ENCODE results near the gene SNX14. TPM values are rescaled to one million over a fixed set of nuclear protein-coding genes. Genes with fewer than 3 reads are reported as not detected.
"Not testable (repeated sequence)": the region's sequence is repeated elsewhere in the genome, so short reads cannot be mapped to it uniquely, and the experiment has no call there.

Gene SNX14
- total and polyA plus RNA-seq, 11 donors = 23.3 to 41.8 (median 31.8) TPM

GRCh38 chr6:85574932-85575598 lies 18.6 kb downstream of the SNX14 start:
- Histone ChIP-seq H3K36me3 (peaks cover 0 to 23% (median 20%) of the 10 kb centered on the region in 9 donors), H3K4me3 (no peak overlapping the region), H3K4me1 (peaks cover 0 to 48% (median 28%) of the 10 kb centered on the region in 12 donors), H3K9me3 (no peaks in the 10 kb centered on the region), H3K27me3 (no peaks in the 10 kb centered on the region), H3K27ac (no peak overlapping the region)
- no peak for TF ChIP-seq CTCF (IDR thresholded peaks at IDR 0.05)
- no peak for TF ChIP-seq POLR2A (IDR thresholded peaks at IDR 0.05)
- ATAC-seq = no peak
- intact Hi-C loops (cut with DNase I) = loop anchor here in 1 of 10 donors (10.0 kb wide), 1 partner anchor 100 kb away; no protein-coding TSS in a partner anchor
- no peak for DNase-seq

- no peak overlapping the region for H3K4me3 ChIP-seq
- no peaks in the 10 kb centered on the region for H3K9me3 ChIP-seq
- peaks cover 0 to 4% (median 0%) of the 10 kb centered on the region in 12 donors for H3K4me1 ChIP-seq
- no peak for ATAC-seq
- DNase-seq = no peak
- no peak for TF ChIP-seq POLR2A (IDR thresholded peaks at IDR 0.05)
- TF ChIP-seq CTCF (IDR thresholded peaks at IDR 0.05) = no peak
- H3K36me3 ChIP-seq = peaks cover 0 to 70% (median 59%) of the 10 kb centered on the region in 9 donors
- H3K27me3 ChIP-seq = no peaks in the 10 kb centered on the region
- no peak overlapping the region for H3K27ac ChIP-seq
- intact Hi-C loops (cut with DNase I) = no loop called here
These were observed 24.3 kb downstream of the SNX14 start for GRCh38 chr6:85569323-85569722.

- peaks cover 0 to 3% (median 0%) of the 10 kb centered on the region in 12 donors for H3K4me1 ChIP-seq
- DNase-seq (no peak), ATAC-seq (no peak)
- intact Hi-C loops (cut with DNase I) = no loop called here
- H3K9me3 ChIP-seq = no peaks in the 10 kb centered on the region
- 90 to 93% (median 92%) methylated on average over 6 of the region's 6 CpGs for WGBS, 4 donors
- H3K36me3 ChIP-seq = peaks cover 0 to 75% (median 64%) of the 10 kb centered on the region in 9 donors
- no peaks in the 10 kb centered on the region for H3K27me3 ChIP-seq
- H3K27ac ChIP-seq = no peak overlapping the region
- no peak overlapping the region for H3K4me3 ChIP-seq
- TF ChIP-seq POLR2A (IDR thresholded peaks at IDR 0.05) (no peak), CTCF (IDR thresholded peaks at IDR 0.05) (no peak)
These were observed 25.2 kb downstream of the SNX14 start for GRCh38 chr6:85568411-85568810.

GRCh38 chr6:85565736-85566135 lies 27.9 kb downstream of the SNX14 start:
- Histone ChIP-seq H3K36me3 (peaks cover 0 to 82% (median 71%) of the 10 kb centered on the region in 9 donors), H3K27me3 (no peaks in the 10 kb centered on the region), H3K4me1 (peaks cover 0 to 3% (median 0%) of the 10 kb centered on the region in 12 donors), H3K4me3 (no peak overlapping the region), H3K9me3 (no peaks in the 10 kb centered on the region), H3K27ac (peak overlapping the region in 1 of 12 donors; percentile 16)
- ATAC-seq = no peak
- TF ChIP-seq CTCF (IDR thresholded peaks at IDR 0.05) (no peak), POLR2A (IDR thresholded peaks at IDR 0.05) (no peak)
- no peak for DNase-seq
- WGBS, 4 donors = 8 to 29% (median 12%) methylated on average over 1 of the region's 1 CpG
- intact Hi-C loops (cut with DNase I) = no loop called here

GRCh38 chr6:85564223-85564622 lies 29.4 kb downstream of the SNX14 start:
- H3K4me1 ChIP-seq; H3K9me3 ChIP-seq; DNase-seq; H3K4me3 ChIP-seq; intact Hi-C loops (cut with DNase I); H3K27ac ChIP-seq; H3K27me3 ChIP-seq; ATAC-seq: not testable (repeated sequence)
- H3K36me3 ChIP-seq = peaks cover 0 to 81% (median 71%) of the 10 kb centered on the region in 9 donors
- 96 to 100% (median 98%) methylated on average over 1 to 2 of the region's 2 CpGs for WGBS, 4 donors

All from heart left ventricle (tissue), 16 donors.